Neural cell (in vitro differentiated cells): ENCODE data around the gene B3GNT5.

Experiments
- CTCF ChIP-seq: fragments of 450-650 bp; IDR thresholded peaks from 2 replicates; pipeline ENCODE4 v1.5.1; 2014; ENCODE audit warnings: antibody characterized with exemption, mild to moderate bottlenecking, moderate library complexity; ENCODE audit not compliant: poor library complexity, severe bottlenecking
- EP300 ChIP-seq: fragments of 450-650 bp; conservative IDR thresholded peaks from 2 replicates; pipeline ENCODE4 v1.6.1; 2014; ENCODE audit warnings: antibody characterized with exemption, mild to moderate bottlenecking, moderate library complexity; ENCODE audit not compliant: poor library complexity, severe bottlenecking
- MXI1 ChIP-seq: fragments of 450-650 bp; conservative IDR thresholded peaks from 2 replicates; pipeline ENCODE4 v1.6.1; 2014; ENCODE audit warnings: antibody characterized with exemption, mild to moderate bottlenecking; ENCODE audit not compliant: poor library complexity, severe bottlenecking
- POLR2AphosphoS5 ChIP-seq: IDR thresholded peaks from 2 replicates; pipeline ENCODE4 v1.6.1; 2012
- RAD21 ChIP-seq: fragments of 450-650 bp; conservative IDR thresholded peaks from 2 replicates; pipeline ENCODE4 v1.6.1; 2014; ENCODE audit warnings: antibody characterized with exemption, mild to moderate bottlenecking, moderate library complexity
- TAF1 ChIP-seq: IDR thresholded peaks from 2 replicates; pipeline ENCODE4 v1.6.1; 2012; ENCODE audit warnings: low read depth
- TF ChIP-seq, protein P1 (sequence below): IDR thresholded peaks from 2 replicates; pipeline ENCODE4 v1.6.1; 2012; ENCODE audit warnings: borderline replicate concordance

GRCh38 chr3:183244219-183244618 is 8.8 kb upstream of the B3GNT5 start:
- TF ChIP-seq CTCF = no peak
- no peak for TF ChIP-seq POLR2AphosphoS5
- no peak for TF ChIP-seq EP300
- TF ChIP-seq RAD21 = no peak
- TF ChIP-seq, protein P1, sequence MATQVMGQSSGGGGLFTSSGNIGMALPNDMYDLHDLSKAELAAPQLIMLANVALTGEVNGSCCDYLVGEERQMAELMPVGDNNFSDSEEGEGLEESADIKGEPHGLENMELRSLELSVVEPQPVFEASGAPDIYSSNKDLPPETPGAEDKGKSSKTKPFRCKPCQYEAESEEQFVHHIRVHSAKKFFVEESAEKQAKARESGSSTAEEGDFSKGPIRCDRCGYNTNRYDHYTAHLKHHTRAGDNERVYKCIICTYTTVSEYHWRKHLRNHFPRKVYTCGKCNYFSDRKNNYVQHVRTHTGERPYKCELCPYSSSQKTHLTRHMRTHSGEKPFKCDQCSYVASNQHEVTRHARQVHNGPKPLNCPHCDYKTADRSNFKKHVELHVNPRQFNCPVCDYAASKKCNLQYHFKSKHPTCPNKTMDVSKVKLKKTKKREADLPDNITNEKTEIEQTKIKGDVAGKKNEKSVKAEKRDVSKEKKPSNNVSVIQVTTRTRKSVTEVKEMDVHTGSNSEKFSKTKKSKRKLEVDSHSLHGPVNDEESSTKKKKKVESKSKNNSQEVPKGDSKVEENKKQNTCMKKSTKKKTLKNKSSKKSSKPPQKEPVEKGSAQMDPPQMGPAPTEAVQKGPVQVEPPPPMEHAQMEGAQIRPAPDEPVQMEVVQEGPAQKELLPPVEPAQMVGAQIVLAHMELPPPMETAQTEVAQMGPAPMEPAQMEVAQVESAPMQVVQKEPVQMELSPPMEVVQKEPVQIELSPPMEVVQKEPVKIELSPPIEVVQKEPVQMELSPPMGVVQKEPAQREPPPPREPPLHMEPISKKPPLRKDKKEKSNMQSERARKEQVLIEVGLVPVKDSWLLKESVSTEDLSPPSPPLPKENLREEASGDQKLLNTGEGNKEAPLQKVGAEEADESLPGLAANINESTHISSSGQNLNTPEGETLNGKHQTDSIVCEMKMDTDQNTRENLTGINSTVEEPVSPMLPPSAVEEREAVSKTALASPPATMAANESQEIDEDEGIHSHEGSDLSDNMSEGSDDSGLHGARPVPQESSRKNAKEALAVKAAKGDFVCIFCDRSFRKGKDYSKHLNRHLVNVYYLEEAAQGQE = no peak
- no peak for TF ChIP-seq TAF1
- no peak for TF ChIP-seq MXI1
